GM12875 (cell line): ENCODE results near the gene RPL35.
A peak's percentile ranks its signal among the peaks of the same experiment; 100 is the strongest.

ENCODE experiments used
- H3K4me3 ChIP-seq: one replicate; pipeline ENCODE4 v1.5.1; 2011; ENCODE audit warnings: low read depth, low read length, control low read depth
- CTCF ChIP-seq: IDR thresholded peaks from 2 replicates; pipeline ENCODE4 v1.5.1; 2011; ENCODE audit warnings: low read depth, mild to moderate bottlenecking, control low read depth, inconsistent platforms, low read length, moderate library complexity, borderline replicate concordance; ENCODE audit not compliant: insufficient read depth

The RPL35 gene

GRCh38 chr9:124861342-124862229, at the start of gene RPL35, which contains the start of gene ARPC5L:
Gene RPL35 (minus strand): TSS chr9:124861957. CDS start chr9:124861912, 45 bp downstream.
Gene ARPC5L (plus strand): TSS chr9:124862130. CDS start chr9:124869291, 7,161 bp downstream.
- no peak for TF ChIP-seq CTCF

GRCh38 chr9:124908098-124908497, 46.3 kb upstream of the RPL35 start:
- no peak for TF ChIP-seq CTCF

More at GRCh38 chr9:124861342-124862229, at the start of gene RPL35, which contains the start of gene ARPC5L:
- H3K4me3 ChIP-seq: peak within 1 kb of the TSS; percentile 100

GRCh38 chr9:124906966-124907365, 45.2 kb upstream of the RPL35 start:
- no peak overlapping the region for H3K4me3 ChIP-seq
- no peak for TF ChIP-seq CTCF

More at GRCh38 chr9:124908098-124908497, 46.3 kb upstream of the RPL35 start:
- H3K4me3 ChIP-seq: no peak overlapping the region

- TF ChIP-seq CTCF: no peak
- no peak overlapping the region for H3K4me3 ChIP-seq
Measured at GRCh38 chr9:124899845-124900244, 38.1 kb upstream of the RPL35 start.

GRCh38 chr9:124897570-124898460, 36.1 kb upstream of the RPL35 start:
- no peak for TF ChIP-seq CTCF
- H3K4me3 ChIP-seq: no peak overlapping the region

GRCh38 chr9:124894741-124895170, 33.0 kb upstream of the RPL35 start:
- H3K4me3 ChIP-seq: no peak overlapping the region
- TF ChIP-seq CTCF: peak; percentile 63; the same call in 1 of the 2 replicates
